IPS-18a (cell line): ENCODE results near the gene CFAP57.

Experiments
- H3K27ac ChIP-seq: one replicate; pipeline ENCODE4 v1.5.1; 2013; ENCODE audit warnings: low read length
- H3K27me3 ChIP-seq: one replicate; pipeline ENCODE4 v1.6.1; 2013; ENCODE audit warnings: mild to moderate bottlenecking, low read length; ENCODE audit not compliant: control insufficient read depth, insufficient read depth
- H3K36me3 ChIP-seq: one replicate; pipeline ENCODE4 v1.6.1; 2013; ENCODE audit warnings: low read depth, low read length; ENCODE audit not compliant: control insufficient read depth
- H3K4me1 ChIP-seq: one replicate; pipeline ENCODE4 v1.6.1; 2013; ENCODE audit warnings: low read depth, low read length; ENCODE audit not compliant: control insufficient read depth
- H3K4me3 ChIP-seq: one replicate; pipeline ENCODE4 v1.5.1; 2013; ENCODE audit warnings: low read length
- H3K9ac ChIP-seq: one replicate; pipeline ENCODE4 v1.6.1; 2013; ENCODE audit warnings: mild to moderate bottlenecking, low read length, moderate library complexity
- H3K9me3 ChIP-seq: one replicate; pipeline ENCODE4 v1.6.1; 2013; ENCODE audit warnings: low read depth, low read length; ENCODE audit not compliant: control insufficient read depth

The CFAP57 gene

DNA sequence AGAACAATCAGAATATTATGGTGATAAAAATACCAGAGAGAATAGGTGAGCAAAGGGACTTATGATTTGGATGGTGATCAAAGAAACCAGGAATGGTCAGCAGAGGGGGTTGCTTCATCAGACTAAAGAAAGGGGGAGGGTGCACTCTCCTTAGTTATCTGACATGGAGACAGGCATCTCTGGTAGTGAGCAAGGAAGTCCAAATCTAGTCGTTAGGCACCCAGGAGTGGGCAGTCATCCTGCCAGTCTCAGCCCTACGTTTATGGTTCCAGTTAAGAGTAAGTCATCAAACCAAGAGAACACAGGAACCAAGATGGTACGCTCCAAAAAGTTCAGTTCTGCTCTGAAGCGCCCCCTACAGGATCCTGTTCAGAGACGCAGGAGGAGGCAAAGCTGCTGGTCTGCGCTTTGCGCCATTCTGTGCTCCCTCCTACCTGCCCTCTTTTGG lies 28.7 kb upstream of the CFAP57 start:
- no peaks in the 10 kb centered on the region for H3K27me3 ChIP-seq
- no peaks in the 10 kb centered on the region for H3K36me3 ChIP-seq
- H3K4me3 ChIP-seq: no peak overlapping the region
- no peak overlapping the region for H3K9ac ChIP-seq
- no peaks in the 10 kb centered on the region for H3K9me3 ChIP-seq
- H3K4me1 ChIP-seq: peaks cover 9% of the 10 kb centered on the region
- no peak overlapping the region for H3K27ac ChIP-seq

DNA sequence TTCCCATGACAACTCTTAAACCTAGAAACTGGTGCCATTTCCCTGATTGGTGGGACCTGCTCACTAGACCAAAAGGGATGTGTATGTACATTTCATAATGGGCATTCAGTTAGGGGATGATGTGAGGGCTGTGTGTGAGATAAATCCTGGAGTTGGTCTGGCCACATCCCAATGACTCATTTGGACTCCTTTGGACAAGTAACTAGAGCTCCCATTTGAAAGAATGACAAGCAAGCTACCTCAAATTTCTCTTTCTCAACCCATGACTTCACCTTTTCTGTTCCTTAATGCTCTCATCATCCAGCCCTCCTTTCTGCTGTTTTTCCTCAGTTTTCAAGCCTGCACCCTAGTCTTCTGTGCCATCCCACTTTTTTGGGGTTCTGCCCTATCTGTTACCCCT lies 27.9 kb upstream of the CFAP57 start:
- Histone ChIP-seq H3K4me3 (no peak overlapping the region), H3K9me3 (no peaks in the 10 kb centered on the region), H3K27me3 (no peaks in the 10 kb centered on the region), H3K9ac (no peak overlapping the region), H3K4me1 (peaks cover 11% of the 10 kb centered on the region), H3K36me3 (no peaks in the 10 kb centered on the region), H3K27ac (no peak overlapping the region)

GRCh38 chr1:43147625-43148327 lies 24.4 kb upstream of the CFAP57 start:
- Histone ChIP-seq H3K27me3 (no peaks in the 10 kb centered on the region), H3K27ac (no peak overlapping the region), H3K9ac (no peak overlapping the region), H3K4me1 (peaks cover 11% of the 10 kb centered on the region), H3K4me3 (peak overlapping the region; percentile 58), H3K36me3 (no peaks in the 10 kb centered on the region), H3K9me3 (no peaks in the 10 kb centered on the region)

DNA sequence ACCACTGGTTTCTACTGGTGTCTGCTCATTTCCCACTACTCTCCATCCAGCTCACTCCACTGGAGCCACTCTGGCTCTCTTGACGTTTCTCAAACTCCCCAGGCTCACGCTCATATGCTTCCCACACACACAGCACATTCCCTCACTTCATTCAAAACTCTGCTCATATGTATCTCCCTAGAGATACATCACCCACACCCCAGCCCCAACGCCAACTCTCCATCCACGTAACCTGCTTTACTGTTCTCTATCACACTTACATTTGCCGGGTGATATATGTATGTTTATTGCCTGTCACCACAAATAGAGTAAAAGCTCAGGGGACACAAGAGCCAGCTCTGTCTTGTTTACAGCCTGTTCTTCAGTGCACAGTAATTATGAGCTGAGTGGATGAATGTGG lies 22.2 kb upstream of the CFAP57 start:
- no peak overlapping the region for H3K27ac ChIP-seq
- H3K4me3 ChIP-seq: no peak overlapping the region
- peaks cover 11% of the 10 kb centered on the region for H3K4me1 ChIP-seq
- no peaks in the 10 kb centered on the region for H3K27me3 ChIP-seq
- no peaks in the 10 kb centered on the region for H3K36me3 ChIP-seq
- H3K9me3 ChIP-seq: no peaks in the 10 kb centered on the region
- no peak overlapping the region for H3K9ac ChIP-seq

DNA sequence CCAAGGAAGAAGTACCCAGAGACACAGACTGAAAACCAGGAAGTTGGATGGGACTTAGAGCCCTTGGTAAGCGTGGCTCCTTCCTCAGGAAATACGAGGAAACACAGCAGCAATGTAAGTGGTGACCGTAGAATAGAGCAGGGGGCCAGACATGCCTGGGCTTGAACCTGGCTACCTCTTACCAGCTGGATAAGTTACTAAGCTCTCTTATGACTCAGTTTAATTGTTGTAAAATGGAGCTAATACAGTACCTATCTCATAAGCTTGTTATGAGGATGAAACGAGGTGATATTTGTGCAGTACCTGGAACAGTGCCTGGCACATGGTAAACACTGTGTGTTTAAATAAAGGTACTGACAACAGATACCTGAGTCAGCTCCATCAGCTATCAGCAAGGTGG lies 19.3 kb upstream of the CFAP57 start:
- Histone ChIP-seq H3K4me1 (peaks cover 7% of the 10 kb centered on the region), H3K27ac (peak overlapping the region; percentile 25), H3K9ac (no peak overlapping the region), H3K4me3 (no peak overlapping the region), H3K27me3 (no peaks in the 10 kb centered on the region), H3K36me3 (no peaks in the 10 kb centered on the region), H3K9me3 (no peaks in the 10 kb centered on the region)

DNA sequence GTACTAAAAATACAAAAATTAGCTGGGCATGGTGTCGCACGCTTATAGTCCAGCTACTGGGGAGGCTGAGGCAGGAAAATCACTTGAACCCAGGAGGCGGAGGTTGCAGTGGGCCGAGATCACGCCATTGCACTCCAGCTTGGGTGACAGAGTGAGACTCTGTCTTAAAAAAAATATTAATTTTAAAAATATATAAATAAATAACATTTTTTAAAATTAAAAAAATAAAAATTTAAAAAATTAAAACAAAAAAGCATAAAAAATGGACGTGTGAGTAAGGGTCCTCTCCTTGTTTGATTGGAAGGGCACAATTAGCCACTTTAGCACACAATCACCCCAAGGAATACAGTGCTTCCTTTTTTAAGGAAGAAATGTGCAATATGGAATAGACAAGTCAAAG lies 18.7 kb upstream of the CFAP57 start:
- Histone ChIP-seq H3K4me3 (no peak overlapping the region), H3K36me3 (no peaks in the 10 kb centered on the region), H3K27me3 (no peaks in the 10 kb centered on the region), H3K9me3 (no peaks in the 10 kb centered on the region), H3K9ac (no peak overlapping the region), H3K4me1 (peaks cover 3% of the 10 kb centered on the region), H3K27ac (no peak overlapping the region)

- Histone ChIP-seq H3K9me3 (no peaks in the 10 kb centered on the region), H3K4me3 (no peak overlapping the region), H3K27me3 (no peaks in the 10 kb centered on the region), H3K27ac (no peak overlapping the region), H3K4me1 (no peaks in the 10 kb centered on the region), H3K9ac (no peak overlapping the region), H3K36me3 (no peaks in the 10 kb centered on the region)
Measured at GRCh38 chr1:43156026-43156425, 16.1 kb upstream of the CFAP57 start.

GRCh38 chr1:43165162-43165561 lies 7.0 kb upstream of the CFAP57 start:
- Histone ChIP-seq H3K9me3 (no peaks in the 10 kb centered on the region), H3K9ac (no peak overlapping the region), H3K4me3 (no peak overlapping the region), H3K4me1 (no peaks in the 10 kb centered on the region), H3K27me3 (no peaks in the 10 kb centered on the region), H3K36me3 (peaks cover 61% of the 10 kb centered on the region), H3K27ac (no peak overlapping the region)

DNA sequence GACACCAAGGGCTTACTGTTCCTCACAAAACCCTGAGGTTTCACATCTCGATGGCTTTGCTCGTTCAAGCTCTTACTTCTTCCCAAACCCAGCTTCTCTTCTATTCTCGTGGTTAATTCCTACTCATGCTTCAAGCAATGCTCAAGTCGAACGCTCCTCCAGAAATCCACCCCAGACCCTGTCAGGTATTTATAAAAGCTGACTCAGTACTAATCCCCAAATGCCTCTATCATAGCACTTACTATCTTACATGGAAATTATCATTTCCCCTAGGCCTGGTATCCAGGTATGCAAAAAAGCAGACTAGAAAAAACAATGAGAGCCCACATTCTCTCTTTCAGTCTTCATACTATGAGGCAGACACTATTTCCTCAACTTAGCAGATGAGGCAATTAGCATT lies 6.4 kb upstream of the CFAP57 start:
- Histone ChIP-seq H3K27ac (no peak overlapping the region), H3K27me3 (no peaks in the 10 kb centered on the region), H3K9me3 (no peaks in the 10 kb centered on the region), H3K4me3 (no peak overlapping the region), H3K9ac (no peak overlapping the region), H3K36me3 (peaks cover 65% of the 10 kb centered on the region), H3K4me1 (no peaks in the 10 kb centered on the region)

DNA sequence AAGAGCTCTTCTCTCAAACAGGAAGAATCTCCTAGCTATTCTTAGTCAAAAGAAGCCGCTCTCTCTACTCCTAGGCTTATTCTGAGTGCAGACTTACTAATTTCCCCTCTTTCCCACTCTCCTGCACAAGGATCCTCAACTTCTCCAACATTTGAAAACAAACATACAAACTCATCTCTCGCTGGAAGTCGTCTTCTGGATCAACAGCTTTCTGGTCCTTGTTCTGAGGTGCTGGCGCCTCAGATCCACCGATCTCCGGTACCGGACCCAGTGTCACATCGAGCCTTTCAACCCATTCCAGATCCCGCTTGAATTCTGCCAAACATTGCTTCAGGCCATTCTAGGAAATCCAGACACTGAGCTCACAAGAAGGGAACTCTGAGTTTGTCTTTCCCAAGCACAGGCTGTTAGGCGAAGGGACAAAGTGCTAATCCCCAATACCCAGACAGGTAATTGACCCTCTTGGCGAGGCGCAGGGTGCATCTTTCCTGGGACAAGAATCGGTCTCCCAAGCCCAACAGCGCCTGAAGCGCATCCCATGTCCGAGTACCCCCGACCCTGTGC lies 736 bp upstream of the CFAP57 start:
- Histone ChIP-seq H3K9ac (peak overlapping the region; percentile 65), H3K4me1 (peaks cover 6% of the 10 kb centered on the region), H3K4me3 (peak overlapping the region; percentile 91), H3K9me3 (no peaks in the 10 kb centered on the region), H3K27me3 (peaks cover 15% of the 10 kb centered on the region), H3K27ac (no peak overlapping the region), H3K36me3 (peaks cover 36% of the 10 kb centered on the region)

- H3K27ac ChIP-seq: peak overlapping the region; percentile 42
- H3K9me3 ChIP-seq: no peaks in the 10 kb centered on the region
- peak overlapping the region; percentile 91 for H3K4me3 ChIP-seq
- peaks cover 15% of the 10 kb centered on the region for H3K27me3 ChIP-seq
- peaks cover 7% of the 10 kb centered on the region for H3K4me1 ChIP-seq
- peaks cover 26% of the 10 kb centered on the region for H3K36me3 ChIP-seq
- H3K9ac ChIP-seq: peak overlapping the region; percentile 65
Measured at GRCh38 chr1:43172527-43172972, 420 bp downstream of the CFAP57 start.

GRCh38 chr1:43174873-43175272 lies 2.7 kb downstream of the CFAP57 start:
- Histone ChIP-seq H3K36me3 (peaks cover 7% of the 10 kb centered on the region), H3K27ac (no peak overlapping the region), H3K9ac (no peak overlapping the region), H3K9me3 (no peaks in the 10 kb centered on the region), H3K4me1 (peaks cover 10% of the 10 kb centered on the region), H3K4me3 (no peak overlapping the region), H3K27me3 (peaks cover 15% of the 10 kb centered on the region)
